Endodermal cell (in vitro differentiated cells): Measurements from ENCODE around the gene CD38. TPM values are rescaled to one million over a fixed set of nuclear protein-coding genes. Genes with fewer than 3 reads are reported as not detected.

Source experiments
- DNase-seq: peaks from one replicate; pipeline ENCODE4 v3.0.0-alpha.2; 2017
- H3K27ac ChIP-seq: 2 replicates; pipeline ENCODE4 v1.5.1; 2013; ENCODE audit warnings: mild to moderate bottlenecking, low read depth, low read length, moderate library complexity
- H3K27me3 ChIP-seq: 2 replicates; pipeline ENCODE4 v1.6.1; 2013; ENCODE audit warnings: mild to moderate bottlenecking, low read length, moderate library complexity; ENCODE audit not compliant: insufficient read depth, control insufficient read depth, poor library complexity, severe bottlenecking
- H3K36me3 ChIP-seq: 2 replicates; pipeline ENCODE4 v1.7.0; 2013; ENCODE audit warnings: mild to moderate bottlenecking, low read length, moderate library complexity; ENCODE audit not compliant: control insufficient read depth, insufficient read depth
- H3K4me1 ChIP-seq: one replicate; pipeline ENCODE4 v1.7.0; 2013; ENCODE audit warnings: low read length; ENCODE audit not compliant: control insufficient read depth, insufficient read depth
- H3K4me3 ChIP-seq: 2 replicates; pipeline ENCODE4 v1.5.1; 2013; ENCODE audit warnings: mild to moderate bottlenecking, low read length, moderate library complexity
- H3K9ac ChIP-seq: 2 replicates; pipeline ENCODE4 v1.6.1; 2013; ENCODE audit warnings: mild to moderate bottlenecking, low read length, moderate library complexity; ENCODE audit not compliant: poor library complexity, severe bottlenecking; ENCODE audit errors: extremely low read depth
- H3K9me3 ChIP-seq: 2 replicates; pipeline ENCODE4 v1.6.1; 2013; ENCODE audit warnings: mild to moderate bottlenecking, low read length, moderate library complexity; ENCODE audit not compliant: control insufficient read depth
- H3K27ac Mint-ChIP-seq: 2 replicates; pipeline ENCODE4 v1.8.0; 2020; ENCODE audit warnings: mixed read lengths
- H3K27me3 Mint-ChIP-seq: 2 replicates; pipeline ENCODE4 v1.8.0; 2021; ENCODE audit warnings: mild to moderate bottlenecking, mixed read lengths; ENCODE audit not compliant: insufficient read depth
- H3K36me3 Mint-ChIP-seq: 2 replicates; pipeline ENCODE4 v1.8.0; 2020; ENCODE audit warnings: low read depth, mixed read lengths
- H3K4me1 Mint-ChIP-seq: 2 replicates; pipeline ENCODE4 v1.8.0; 2020; ENCODE audit warnings: mixed read lengths
- H3K4me3 Mint-ChIP-seq: 2 replicates; pipeline ENCODE4 v1.8.0; 2020; ENCODE audit warnings: mild to moderate bottlenecking, moderate library complexity, mixed read lengths
- H3K9me3 Mint-ChIP-seq: 2 replicates; pipeline ENCODE4 v1.8.0; 2020; ENCODE audit warnings: mild to moderate bottlenecking, mixed read lengths
- CTCF ChIP-seq: fragments of 200-600 bp; sonication (generic); conservative IDR thresholded peaks from 2 replicates; pipeline ENCODE4 v1.5.0; 2021; ENCODE audit warnings: antibody characterized with exemption, mild to moderate bottlenecking
- WGBS, 2 experiments: methylation state at CpG; one replicate each; pipeline versions ENCODE4 v1.1.5 to v1.1.7; 2013; ENCODE audit warnings: missing lambda C conversion rate in 2 of 2, mixed read lengths in 1 of 2; ENCODE audit not compliant: insufficient coverage in 1 of 2, insufficient read length in 1 of 2; 5-methylcytosine and 5-hydroxymethylcytosine counted together
- total RNA-seq, 2 donors: library from RNA; stranded (reverse); fragmentation: NEBNext Ultra II Directional in 1 of 2; extraction: Animal tissue kit (Norgen Biotek cat#: 25700) in 1 of 2; gene quantifications; 2 replicates in 1 of 2; 3 replicates in 1 of 2; pipeline ENCODE4 v1.2.1, GENCODE V29; 2021

The CD38 gene
- total RNA-seq, 2 donors from 2014 or later: 0.11 TPM; not detected in 1

- H3K27ac Mint-ChIP-seq: no peak overlapping the region
- Histone ChIP-seq H3K9ac (no peak overlapping the region), H3K27ac (no peak overlapping the region), H3K9me3 (no peaks in the 10 kb centered on the region), H3K4me1 (no peaks in the 10 kb centered on the region), H3K36me3 (no peaks in the 10 kb centered on the region), H3K27me3 (peaks cover 65% of the 10 kb centered on the region), H3K4me3 (peak overlapping the region; percentile 76)
- H3K4me1 Mint-ChIP-seq: peaks cover 10% of the 10 kb centered on the region
- no peak for DNase-seq
- no peaks in the 10 kb centered on the region for H3K9me3 Mint-ChIP-seq
- H3K27me3 Mint-ChIP-seq: peaks cover 70% of the 10 kb centered on the region
- H3K4me3 Mint-ChIP-seq: peak overlapping the region; percentile 57
- WGBS, 2 experiments: 83% methylated on average over 1 of the region's 1 CpG; no CpG with 5 or more reads in 1 of the 2 experiments
- H3K36me3 Mint-ChIP-seq: no peaks in the 10 kb centered on the region
- TF ChIP-seq CTCF: no peak
Measured at GRCh38 chr4:15779809-15780208, 1.7 kb downstream of the CD38 start.

GRCh38 chr4:15781427-15782095, 3.4 kb downstream of the CD38 start:
- Histone ChIP-seq H3K27ac (no peak overlapping the region), H3K36me3 (no peaks in the 10 kb centered on the region), H3K27me3 (peaks cover 48% of the 10 kb centered on the region), H3K9me3 (no peaks in the 10 kb centered on the region), H3K9ac (no peak overlapping the region), H3K4me3 (no peak overlapping the region), H3K4me1 (no peaks in the 10 kb centered on the region)
- H3K27ac Mint-ChIP-seq: no peak overlapping the region
- H3K4me3 Mint-ChIP-seq: no peak overlapping the region
- TF ChIP-seq CTCF: no peak
- H3K27me3 Mint-ChIP-seq: peaks cover 58% of the 10 kb centered on the region
- WGBS, 2 experiments: 82 to 89% methylated on average over 3 to 6 of the region's 6 CpGs
- no peaks in the 10 kb centered on the region for H3K36me3 Mint-ChIP-seq
- H3K4me1 Mint-ChIP-seq: peaks cover 10% of the 10 kb centered on the region
- DNase-seq: no peak
- peaks cover 8% of the 10 kb centered on the region for H3K9me3 Mint-ChIP-seq

GRCh38 chr4:15783676-15784075, 5.5 kb downstream of the CD38 start:
- Histone ChIP-seq H3K9ac (no peak overlapping the region), H3K27ac (no peak overlapping the region), H3K9me3 (no peaks in the 10 kb centered on the region), H3K36me3 (no peaks in the 10 kb centered on the region), H3K4me1 (no peaks in the 10 kb centered on the region), H3K27me3 (peaks cover 27% of the 10 kb centered on the region), H3K4me3 (no peak overlapping the region)
- WGBS, 2 experiments: 77 to 84% methylated on average over 4 of the region's 4 CpGs
- H3K27me3 Mint-ChIP-seq: peaks cover 38% of the 10 kb centered on the region
- H3K9me3 Mint-ChIP-seq: peaks cover 25% of the 10 kb centered on the region
- peaks cover 3% of the 10 kb centered on the region for H3K36me3 Mint-ChIP-seq
- no peak for TF ChIP-seq CTCF
- DNase-seq: no peak
- H3K27ac Mint-ChIP-seq: no peak overlapping the region
- peaks cover 10% of the 10 kb centered on the region for H3K4me1 Mint-ChIP-seq
- H3K4me3 Mint-ChIP-seq: no peak overlapping the region
